Measurements from ENCODE around the gene LRRK1.

The LRRK1 gene

GRCh38 chr15:100918690-100919480 is at the start of gene LRRK1:
LRRK1 (plus strand) TSS chr15:100919357; CDS start chr15:100924633, 5,276 bp downstream.
- no peak for DNase-seq

DNA sequence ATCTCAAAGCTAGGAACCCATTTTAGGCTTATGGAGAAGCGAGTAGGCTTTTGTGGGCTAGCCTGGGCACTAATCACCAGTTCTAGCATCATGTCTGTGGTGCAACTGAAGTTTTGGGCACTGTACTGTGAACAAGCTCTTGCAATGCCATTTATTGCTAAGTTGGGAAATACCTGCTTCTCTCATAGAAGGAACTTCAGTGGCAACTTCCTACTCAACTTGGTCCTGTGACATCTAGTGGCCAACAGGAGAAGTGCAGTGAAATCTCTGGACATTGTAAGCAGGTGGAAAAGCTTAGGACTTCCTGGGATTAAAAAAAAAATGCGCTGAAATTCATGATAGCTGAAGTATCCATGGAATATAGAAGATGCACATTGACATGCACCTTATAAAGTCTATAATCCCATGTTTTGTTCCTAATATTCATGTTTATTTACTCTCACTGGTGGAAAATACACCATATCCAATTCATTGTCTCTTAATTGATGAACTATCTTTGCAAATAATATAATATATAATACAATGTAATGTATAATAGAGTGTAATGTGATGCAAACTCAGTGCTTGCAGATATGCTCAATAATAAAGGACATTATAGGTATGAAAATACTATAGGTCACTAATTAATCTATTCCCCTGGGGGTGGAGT is 46.0 kb upstream of the LRRK1 start:
- DNase-seq, result peak; percentile 27

GRCh38 chr15:100875495-100875894 is 43.7 kb upstream of the LRRK1 start:
- DNase-seq, result no peak

DNA sequence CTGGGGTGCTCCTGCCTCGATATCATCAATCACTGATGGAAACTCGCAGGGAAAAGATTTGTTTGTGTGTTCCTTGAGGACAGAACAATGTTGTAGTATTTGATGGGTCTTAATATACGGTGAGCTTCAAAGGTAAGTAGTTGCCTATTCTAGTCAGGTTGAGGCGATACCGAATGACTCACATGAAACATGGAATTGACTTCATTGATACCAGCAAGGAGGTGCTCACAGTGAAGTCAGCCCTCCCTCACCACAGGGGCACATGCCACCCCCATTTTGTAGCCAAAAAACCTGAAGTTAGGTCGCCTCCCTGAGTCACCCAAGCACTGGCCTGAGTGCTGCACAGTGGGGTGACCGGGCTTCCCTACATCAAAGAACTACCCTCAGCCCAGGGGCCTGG is 43.2 kb upstream of the LRRK1 start:
- DNase-seq, result no peak

GRCh38 chr15:100877551-100877950 is 41.6 kb upstream of the LRRK1 start:
- no peak for DNase-seq

DNA sequence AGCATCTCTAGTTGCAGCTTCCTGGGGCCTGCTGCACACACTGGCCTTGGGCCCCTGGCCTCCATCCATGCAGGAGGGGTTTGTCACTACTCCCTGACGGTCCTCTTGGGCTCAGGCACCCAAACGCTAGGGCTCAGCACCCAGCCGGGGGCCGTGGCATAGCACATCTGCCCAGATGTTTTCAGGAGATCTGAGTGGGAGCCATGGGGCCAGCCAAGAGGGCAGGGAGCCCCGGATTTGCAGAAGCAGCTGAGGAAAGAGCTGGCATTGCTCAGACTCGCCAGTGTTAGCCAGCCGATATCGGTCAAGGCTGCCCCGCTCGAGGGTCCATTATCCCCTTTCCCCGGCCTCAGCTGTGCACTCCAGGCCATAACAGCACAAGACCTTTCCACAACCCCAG is 41.0 kb upstream of the LRRK1 start:
- no peak for DNase-seq

DNA sequence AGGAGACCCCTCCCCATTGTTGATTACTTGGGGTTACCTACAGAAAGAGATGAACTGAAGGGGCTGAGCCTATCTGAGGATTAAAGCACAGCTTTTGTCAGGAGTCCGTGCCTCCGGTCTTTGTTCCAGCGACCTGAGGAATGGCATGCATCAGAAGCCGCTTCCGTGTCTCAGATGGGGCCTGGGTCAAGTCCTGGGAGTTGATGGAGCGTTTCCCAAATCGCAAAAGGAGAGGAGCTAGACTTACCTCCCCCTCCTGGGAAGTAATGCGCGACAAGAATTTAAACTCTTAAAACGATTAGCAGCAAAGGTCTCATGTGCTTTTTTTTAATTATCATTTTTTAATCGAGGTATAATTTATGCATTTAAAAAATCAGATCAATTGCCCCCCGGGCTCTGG is 40.5 kb upstream of the LRRK1 start:
- DNase-seq, result no peak

DNA sequence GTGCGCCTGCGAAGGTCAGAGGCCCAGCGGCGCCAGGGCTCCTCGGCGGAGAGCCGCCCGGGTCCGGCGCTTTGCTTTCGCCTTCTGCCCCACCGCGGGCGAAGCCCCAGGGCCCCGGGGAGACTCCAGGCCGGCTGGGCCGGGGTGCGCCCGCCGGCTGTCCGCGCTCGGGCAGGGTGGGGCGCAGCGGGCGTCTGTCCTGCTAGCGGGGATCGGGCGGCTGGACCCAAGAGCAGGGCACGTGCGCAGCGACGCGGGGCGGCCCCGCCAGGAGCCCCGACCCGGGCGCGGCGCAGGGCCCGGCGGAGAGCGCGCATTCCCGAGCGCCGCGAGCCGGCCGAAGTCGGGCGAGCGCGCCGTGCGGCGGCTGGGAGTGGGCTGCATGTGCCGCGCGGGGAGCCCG is 40.1 kb upstream of the LRRK1 start:
- DNase-seq, result no peak

DNA sequence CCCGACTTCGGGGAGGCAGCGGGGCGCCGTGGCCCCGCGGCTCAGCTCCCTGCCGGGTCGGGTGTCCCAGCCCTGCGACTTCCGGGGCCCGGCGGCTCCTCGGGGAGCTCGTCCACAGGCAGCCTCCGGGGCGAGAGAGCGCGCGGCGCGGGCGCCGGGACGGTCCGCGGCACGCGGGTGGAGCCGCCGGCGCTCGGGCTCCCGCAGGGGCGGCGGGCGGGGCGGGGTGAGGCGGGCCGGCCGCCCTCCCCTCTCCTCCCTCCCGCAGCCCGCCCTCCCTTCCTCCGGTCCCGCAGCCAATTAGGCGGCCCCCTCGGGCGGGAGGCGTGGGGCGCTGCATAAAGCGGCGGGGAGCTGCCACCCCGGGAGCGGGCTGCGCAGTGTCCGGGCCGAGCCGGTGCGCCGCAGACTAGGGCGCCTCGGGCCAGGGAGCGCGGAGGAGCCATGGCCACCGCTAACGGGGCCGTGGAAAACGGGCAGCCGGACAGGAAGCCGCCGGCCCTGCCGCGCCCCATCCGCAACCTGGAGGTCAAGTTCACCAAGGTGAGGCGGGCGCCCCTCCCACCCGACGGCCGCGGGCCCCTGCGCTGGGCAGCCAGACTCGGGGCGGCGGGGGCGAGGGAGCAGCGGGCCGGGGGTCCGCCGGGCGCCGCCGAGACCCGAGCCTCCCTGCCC is 39.6 kb upstream of the LRRK1 start, which contains the start of gene ALDH1A3:
Gene ALDH1A3, plus strand, starts transcription at position 368 of the 675 bp plus-strand sequence. Its CDS starts 77 bp downstream, at position 445.
- no peak for DNase-seq

DNA sequence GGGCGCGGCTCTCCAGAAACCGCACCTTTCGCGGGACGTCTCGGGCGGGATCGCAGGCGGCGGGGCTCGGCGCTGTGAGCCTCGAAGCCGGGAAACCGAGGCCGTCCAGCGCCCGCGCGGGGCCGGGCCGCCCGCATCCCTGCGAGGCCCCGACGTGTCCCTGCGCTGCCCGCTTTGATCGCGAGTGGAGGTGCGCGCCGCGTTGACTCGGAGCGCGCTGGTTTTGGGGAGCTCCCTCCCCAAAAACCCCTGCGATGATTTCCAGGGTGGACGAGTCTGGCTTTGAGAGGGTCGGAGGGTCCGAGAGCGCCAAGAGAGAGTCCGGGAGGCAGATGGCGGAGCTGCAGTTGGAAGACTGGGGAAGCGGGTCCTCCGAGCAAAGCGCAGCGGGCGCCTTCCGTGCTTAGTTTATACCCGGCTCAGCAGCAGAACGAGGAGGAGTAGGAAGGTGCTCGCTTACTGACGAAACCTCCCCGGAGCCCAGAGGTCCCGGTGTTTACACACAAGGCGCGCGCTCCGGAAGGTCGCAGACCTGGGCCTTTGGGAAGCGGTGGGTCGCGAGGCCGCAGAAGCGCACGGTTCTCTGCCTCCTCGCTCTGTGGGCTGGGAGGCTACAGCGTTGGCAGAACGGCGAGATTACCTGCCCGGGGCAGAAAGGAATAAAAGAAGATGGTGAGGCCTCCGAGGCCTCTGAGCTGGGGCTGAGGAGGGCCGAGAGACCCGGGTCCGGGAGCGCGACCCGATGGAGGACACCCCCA is 38.8 kb upstream of the LRRK1 start:
- DNase-seq, result no peak

DNA sequence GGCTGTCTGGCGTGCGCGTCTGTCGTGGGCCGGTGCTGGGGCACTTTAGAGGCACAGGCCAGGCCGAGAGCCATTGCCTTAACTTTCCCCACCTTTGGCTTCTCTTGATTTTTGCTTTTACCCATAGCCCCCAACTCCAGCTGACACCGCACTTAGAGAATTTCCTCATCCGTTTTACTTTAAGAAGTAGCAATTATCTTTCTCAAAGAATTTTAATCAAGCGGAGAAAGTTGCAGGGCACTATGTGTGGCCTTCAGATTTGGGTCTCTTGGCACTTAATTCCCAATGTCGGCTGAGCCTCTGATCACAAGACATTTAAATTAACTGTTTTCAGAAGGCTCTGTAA is 38.3 kb upstream of the LRRK1 start:
- no peak for DNase-seq

DNA sequence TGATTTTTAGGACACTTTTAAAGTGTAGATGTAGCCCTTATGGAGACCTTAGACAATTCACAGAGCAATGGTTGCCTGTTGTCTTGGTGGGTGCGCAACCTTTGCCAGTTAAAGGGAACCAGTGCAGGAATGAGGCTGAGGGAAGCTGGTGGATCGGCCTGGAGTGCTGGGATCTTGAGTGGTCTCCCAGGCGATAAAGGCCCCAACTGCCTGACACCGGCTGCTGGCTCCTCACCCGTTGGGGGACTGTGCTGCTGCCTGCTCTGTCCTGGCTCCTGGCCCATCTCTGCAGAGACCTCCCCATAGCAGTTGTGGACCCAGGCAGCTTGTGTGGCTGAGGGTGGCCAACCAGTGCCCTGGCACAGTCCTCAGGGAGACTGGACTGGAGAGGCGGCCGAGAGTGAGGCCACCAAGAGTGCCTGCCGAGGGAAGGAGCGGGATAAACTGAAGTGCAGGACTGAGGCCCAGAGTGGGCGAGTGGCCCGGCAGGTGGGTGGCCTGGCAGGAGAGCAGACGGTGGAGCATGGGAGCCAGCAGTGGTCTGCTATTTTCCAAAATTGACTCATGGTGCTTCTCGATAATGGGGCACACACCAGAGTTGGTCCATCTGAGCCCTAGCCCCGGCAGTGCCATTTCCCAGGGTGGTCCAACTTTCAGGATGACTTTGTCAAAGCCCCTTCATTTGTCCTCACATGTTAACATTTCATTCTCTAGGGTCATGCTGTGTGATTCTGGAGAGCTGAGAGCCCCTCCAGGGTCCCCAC is 37.4 kb upstream of the LRRK1 start:
- no peak for DNase-seq

DNA sequence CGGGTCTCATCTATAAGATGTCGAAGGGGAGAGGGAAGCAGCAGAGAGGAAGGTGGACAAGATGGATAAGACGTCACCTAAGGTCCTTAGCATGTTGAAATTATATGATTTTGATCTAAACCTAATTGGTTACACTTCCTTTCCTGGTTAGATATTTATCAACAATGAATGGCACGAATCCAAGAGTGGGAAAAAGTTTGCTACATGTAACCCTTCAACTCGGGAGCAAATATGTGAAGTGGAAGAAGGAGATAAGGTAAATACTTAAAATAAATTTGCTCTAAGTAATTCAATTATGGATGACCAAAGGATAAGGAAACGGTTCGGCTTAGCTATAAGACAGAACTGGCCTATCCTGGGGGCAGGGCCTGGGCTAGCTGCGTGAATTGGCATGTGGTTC is 34.0 kb upstream of the LRRK1 start:
- DNase-seq, result no peak

DNA sequence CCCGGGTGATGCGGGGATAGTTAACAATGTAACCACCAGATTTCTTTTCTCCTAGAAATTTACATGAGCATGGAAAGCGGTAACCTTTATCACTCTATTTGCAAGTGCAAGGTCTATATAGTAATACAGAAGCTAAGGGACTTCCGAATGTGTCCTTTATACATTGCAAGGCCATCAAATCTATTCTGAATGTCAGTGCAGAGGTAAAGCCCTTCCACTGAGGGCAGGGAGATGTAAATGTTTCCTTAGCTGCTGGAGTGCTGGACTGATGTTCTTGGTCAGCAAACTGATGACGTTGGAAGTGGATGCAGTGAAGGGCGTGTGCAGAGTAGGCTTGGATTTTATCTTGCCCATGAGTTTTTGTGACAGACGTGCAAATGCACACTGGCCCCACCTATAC is 33.3 kb upstream of the LRRK1 start:
- no peak for DNase-seq

DNA sequence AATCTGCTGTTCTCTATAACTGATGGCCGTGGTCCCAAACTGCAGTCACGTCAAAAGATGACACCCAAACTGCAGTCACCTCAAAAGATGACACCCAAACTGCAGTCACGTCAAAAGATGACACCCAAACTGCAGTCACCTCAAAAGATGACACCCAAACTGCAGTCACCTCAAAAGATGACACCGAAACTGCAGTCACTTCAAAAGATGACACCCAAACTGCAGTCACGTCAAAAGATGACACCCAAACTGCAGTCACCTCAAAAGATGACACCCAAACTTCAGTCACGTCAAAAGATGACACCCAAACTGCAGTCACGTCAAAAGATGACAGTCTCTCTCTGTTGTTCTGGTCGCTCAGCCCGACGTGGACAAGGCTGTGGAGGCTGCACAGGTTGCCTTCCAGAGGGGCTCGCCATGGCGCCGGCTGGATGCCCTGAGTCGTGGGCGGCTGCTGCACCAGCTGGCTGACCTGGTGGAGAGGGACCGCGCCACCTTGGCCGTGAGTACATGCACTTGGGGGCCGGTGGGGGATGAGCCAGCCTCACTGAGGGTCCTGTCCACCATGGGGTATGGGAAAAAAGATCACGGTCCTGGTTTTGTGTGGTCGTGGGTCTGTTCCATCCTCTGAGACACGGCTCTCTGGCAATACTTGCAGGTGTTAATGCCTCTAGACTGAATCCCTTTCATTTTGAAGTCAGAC is 31.8 kb upstream of the LRRK1 start:
- no peak for DNase-seq

DNA sequence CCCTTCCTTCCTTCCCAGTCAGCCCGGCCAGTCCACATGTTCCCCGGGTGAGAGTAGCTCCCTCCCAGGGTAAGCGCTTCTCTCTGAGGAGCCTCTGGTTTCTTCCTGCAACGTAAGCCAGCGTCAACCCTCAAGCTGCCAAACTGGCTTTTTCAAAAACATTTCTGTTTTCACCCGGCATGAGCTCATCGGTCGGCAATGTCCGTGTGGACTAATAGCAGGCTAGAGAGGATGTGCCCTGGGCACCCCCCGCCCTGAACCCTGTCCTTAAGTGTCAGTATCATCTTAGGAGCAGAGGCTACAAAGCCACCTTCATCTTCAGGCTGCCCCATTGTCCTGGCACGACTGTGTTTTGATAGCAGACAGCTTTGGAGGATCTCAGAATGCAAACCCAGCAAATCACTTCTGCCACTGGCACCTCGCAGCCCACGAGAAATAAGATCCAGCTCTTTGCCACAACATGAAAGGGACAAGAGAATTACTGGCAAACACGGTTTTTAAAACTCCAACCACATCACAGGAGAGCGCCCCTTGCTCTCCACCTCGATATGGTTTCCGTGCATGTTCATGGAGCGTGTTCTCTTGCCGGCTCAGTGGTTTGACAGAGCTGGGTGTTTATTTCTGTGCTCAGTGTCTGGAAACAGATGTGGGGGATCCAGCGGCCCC is 29.6 kb upstream of the LRRK1 start:
- DNase-seq, result no peak

GRCh38 chr15:100890051-100890720 is 29.0 kb upstream of the LRRK1 start:
- DNase-seq, result no peak

- no peak for DNase-seq
These were observed 28.3 kb upstream of the LRRK1 start for GRCh38 chr15:100890850-100891249.

DNA sequence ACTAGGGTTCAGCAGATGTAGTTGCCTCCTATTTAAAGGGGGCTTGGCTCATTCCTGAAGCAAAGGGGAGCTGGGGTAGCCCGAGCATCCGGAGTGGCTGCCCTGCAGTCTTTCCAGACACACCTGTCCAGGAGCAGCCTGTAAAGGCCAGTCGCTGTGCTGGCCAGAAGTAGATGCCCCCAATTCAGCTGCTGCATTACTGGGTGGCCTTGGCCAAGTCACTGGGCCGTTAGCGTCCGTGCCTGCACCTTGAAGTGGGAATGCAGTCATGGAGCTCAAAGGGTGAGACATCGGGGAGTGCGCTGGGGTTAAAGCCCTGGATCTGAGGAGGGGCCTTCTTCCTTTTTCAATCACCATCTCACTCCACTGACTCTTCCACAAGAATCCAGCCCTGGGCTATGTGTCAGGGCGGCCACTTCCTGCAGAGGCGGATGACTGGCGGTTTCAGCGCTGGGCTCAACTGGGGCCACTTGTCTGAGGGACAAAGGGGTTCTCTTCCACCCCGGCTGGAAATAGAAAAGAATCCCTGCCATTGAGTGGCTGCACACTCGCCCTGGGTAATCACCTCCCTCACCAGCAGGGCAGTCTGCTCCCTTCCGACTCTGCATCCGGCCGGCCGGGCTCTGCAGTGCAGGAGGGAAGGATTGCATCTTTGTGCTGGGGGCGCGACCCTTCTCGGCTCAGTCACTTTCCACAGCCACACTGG is 27.7 kb upstream of the LRRK1 start:
- no peak for DNase-seq

GRCh38 chr15:100892013-100892355 is 27.2 kb upstream of the LRRK1 start:
- DNase-seq, result no peak
